HepG2 (cell line): ENCODE measurements around the gene MED4. TPM values are rescaled to one million over a fixed set of nuclear protein-coding genes. Genes with fewer than 3 reads are reported as not detected.
A peak's percentile ranks its signal among the peaks of the same experiment; 100 is the strongest.

ENCODE experiments used
- CAMTA2 ChIP-seq: sonication (generic); formaldehyde crosslinking; IDR thresholded peaks from 2 replicates; pipeline ENCODE4 v1.4.0; 2020; ENCODE audit warnings: mild to moderate bottlenecking, missing genetic modification reagents, borderline replicate concordance
- CENPX ChIP-seq: sonication (generic); formaldehyde crosslinking; IDR thresholded peaks from 2 replicates; pipeline ENCODE4 v1.9.0; 2021; ENCODE audit warnings: mild to moderate bottlenecking, missing genetic modification reagents, moderate library complexity
- GMEB1 ChIP-seq: sonication (generic); formaldehyde crosslinking; IDR thresholded peaks from 2 replicates; pipeline ENCODE4 v1.5.1; 2020; ENCODE audit warnings: missing genetic modification reagents, mild to moderate bottlenecking, borderline replicate concordance
- HIC2 ChIP-seq: sonication (generic); formaldehyde crosslinking; IDR thresholded peaks from 2 replicates; pipeline ENCODE4 v1.9.0; 2022; ENCODE audit warnings: low read depth, missing genetic modification reagents
- MAZ ChIP-seq, 2 experiments: sonication (generic) in 1 of 2; formaldehyde crosslinking in 1 of 2; IDR thresholded peaks; 2 replicates each; pipeline versions ENCODE4 v1.5.0 to v1.6.1; 2012 to 2020; ENCODE audit warnings: low read depth in 2 of 2, mild to moderate bottlenecking in 2 of 2, borderline replicate concordance in 1 of 2, improper control_type of control experiment in 1 of 2, low read length in 1 of 2, missing genetic modification reagents in 1 of 2, moderate library complexity in 1 of 2
- MIER2 ChIP-seq: IDR thresholded peaks from 2 replicates; pipeline ENCODE4 v1.6.1; 2016; ENCODE audit warnings: missing biosample characterization, missing genetic modification reagents
- NRL ChIP-seq: sonication (generic); formaldehyde crosslinking; IDR thresholded peaks from 2 replicates; pipeline ENCODE4 v1.5.0; 2020; ENCODE audit warnings: missing genetic modification reagents, mild to moderate bottlenecking, moderate library complexity, borderline replicate concordance
- RAD51 ChIP-seq: fragments of 450-650 bp; IDR thresholded peaks from 2 replicates; pipeline ENCODE4 v1.6.1; 2016; ENCODE audit warnings: borderline replicate concordance
- TCF12 ChIP-seq, 2 experiments: fragments of 450-650 bp in 1 of 2; sonication (generic) in 1 of 2; formaldehyde crosslinking in 1 of 2; IDR thresholded peaks; 2 replicates each; pipeline versions ENCODE4 v1.6.1 to v1.8.0; 2017 to 2022; ENCODE audit warnings: antibody characterized with exemption in 1 of 2, mild to moderate bottlenecking in 1 of 2, missing genetic modification reagents in 1 of 2, moderate library complexity in 1 of 2
- TMF1 ChIP-seq: sonication (generic); formaldehyde crosslinking; IDR thresholded peaks from 2 replicates; pipeline ENCODE4 v1.8.1; 2022; ENCODE audit warnings: low read depth, missing genetic modification reagents
- ZFP41 ChIP-seq: sonication (generic); formaldehyde crosslinking; IDR thresholded peaks from 2 replicates; pipeline ENCODE4 v1.4.0; 2020; ENCODE audit warnings: mild to moderate bottlenecking, missing genetic modification reagents, borderline replicate concordance
- ZNF414 ChIP-seq: sonication (generic); formaldehyde crosslinking; IDR thresholded peaks from 2 replicates; pipeline ENCODE4 v1.5.0; 2020; ENCODE audit warnings: missing genetic modification reagents
- ZNF431 ChIP-seq: sonication (generic); formaldehyde crosslinking; IDR thresholded peaks from 2 replicates; pipeline ENCODE4 v1.9.0; 2022; ENCODE audit warnings: missing genetic modification reagents, low read depth, mild to moderate bottlenecking, borderline replicate concordance
- ZNF446 ChIP-seq: sonication (generic); formaldehyde crosslinking; IDR thresholded peaks from 2 replicates; pipeline ENCODE4 v1.5.0; 2020; ENCODE audit warnings: mild to moderate bottlenecking, missing genetic modification reagents
- ZNF609 ChIP-seq: sonication (generic); formaldehyde crosslinking; IDR thresholded peaks from 2 replicates; pipeline ENCODE4 v1.4.0; 2020; ENCODE audit warnings: mild to moderate bottlenecking, missing genetic modification reagents, borderline replicate concordance
- ZNF780A ChIP-seq: sonication (generic); formaldehyde crosslinking; IDR thresholded peaks from 2 replicates; pipeline ENCODE4 v1.8.0; 2022; ENCODE audit warnings: mild to moderate bottlenecking, missing genetic modification reagents, moderate library complexity
- ZNF790 ChIP-seq: sonication (generic); formaldehyde crosslinking; IDR thresholded peaks from 2 replicates; pipeline ENCODE4 v1.8.0; 2022; ENCODE audit warnings: missing genetic modification reagents, mild to moderate bottlenecking, borderline replicate concordance
- polyA plus RNA-seq, 8 experiments: library from polyadenylated mRNA; depleted of rRNA in 3 of 8; stranded (reverse) in 7 of 8; unstranded in 1 of 8; fragments of >200 nt; fragmentation: Illumina TruSeq in 4 of 8; extraction: Trizol in 4 of 8; gene quantifications; 2 replicates each; pipeline versions ENCODE4 v1.2.1 to v1.2.3, GENCODE V29; 2011 to 2016; ENCODE audit warnings: low read depth in 4 of 8, missing spikeins in 1 of 8, mixed read lengths in 1 of 8; ENCODE audit not compliant: insufficient read depth in 1 of 8
- total RNA-seq, 5 experiments: library from RNA; depleted of rRNA; stranded (reverse); fragments of >200 nt; fragmentation: Illumina TruSeq; extraction: Trizol; gene quantifications; 2 replicates each; pipeline ENCODE4 v1.2.3, GENCODE V29; 2016; ENCODE audit warnings: low read depth in 1 of 5

Gene MED4
- total and polyA plus RNA-seq, 2 of the 13 experiments (the other 11 are each of a cell fraction or from before 2014, with no cell fraction given), result 49.4 to 57.8 TPM

- TF ChIP-seq ZNF446 (CRISPR knock-in tag) (no peak), GMEB1 (peak; percentile 99), RAD51 (no peak), HIC2 (CRISPR knock-in tag) (no peak), ZNF780A (CRISPR knock-in tag) (no peak), TMF1 (CRISPR knock-in tag) (0 out of 2 replicates have a peak, but pooled peaks have one; percentile 61), ZNF609 (CRISPR knock-in tag) (no peak), NRL (CRISPR knock-in tag) (peak; percentile 69), ZNF414 (peak; percentile 72; the same call in 1 of the 2 replicates), CAMTA2 (CRISPR knock-in tag) (no peak), ZNF431 (no peak), TCF12 (IDR thresholded peaks at IDR 0.05) (no peak), TCF12 (CRISPR knock-in tag; IDR thresholded peaks at IDR 0.05) (no peak; the same call in 1 of the 2 replicates), CENPX (CRISPR knock-in tag) (no peak), MAZ (IDR thresholded peaks at IDR 0.05; ENCODE audit: borderline replicate concordance, low read depth, low read length) (no peak), MAZ (CRISPR knock-in tag; IDR thresholded peaks at IDR 0.05; ENCODE audit: low read depth) (peak; percentile 76), ZFP41 (CRISPR knock-in tag) (no peak), ZNF790 (CRISPR knock-in tag) (no peak), MIER2 (CRISPR knock-in tag) (0 out of 2 replicates have a peak, but pooled peaks have one; percentile 52)
These were observed at the start of gene MED4 (continued) for GRCh38 chr13:48094781-48095502.
